ENCODE results near the gene DOLPP1.

DNA sequence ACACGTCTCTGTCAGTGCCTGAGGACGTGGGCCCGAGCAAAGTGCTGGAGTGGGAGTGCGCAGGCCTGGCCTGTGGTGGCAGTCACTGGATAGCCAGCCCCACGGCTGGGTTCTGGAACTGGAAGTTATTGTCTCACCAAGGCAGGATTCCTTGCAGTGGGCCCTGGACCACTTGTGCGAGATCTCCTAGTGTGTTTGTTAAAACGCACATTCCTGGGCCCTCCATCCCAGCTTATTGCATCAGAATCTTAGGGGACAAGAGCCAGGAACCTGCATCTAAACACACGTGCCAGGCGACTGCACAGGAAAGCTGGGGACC is 57.2 kb downstream of the DOLPP1 start:
- TF ChIP-seq CTCF (IDR thresholded peaks at IDR 0.05; ENCODE audit: low read depth, low read length, missing input control) (no peak), YY1 (IDR thresholded peaks at IDR 0.05) (no peak), RAD21 (IDR thresholded peaks at IDR 0.05) (no peak), FOXA1 (IDR thresholded peaks at IDR 0.05) (no peak), JUND (IDR thresholded peaks at IDR 0.05) (no peak), GABPA (IDR thresholded peaks at IDR 0.05 in 1 of 2, conservative IDR thresholded peaks at IDR 0.05 in 1 of 2) (no peak), NR2F2 (IDR thresholded peaks at IDR 0.05) (no peak)
- TF ChIP-seq, protein P1, sequence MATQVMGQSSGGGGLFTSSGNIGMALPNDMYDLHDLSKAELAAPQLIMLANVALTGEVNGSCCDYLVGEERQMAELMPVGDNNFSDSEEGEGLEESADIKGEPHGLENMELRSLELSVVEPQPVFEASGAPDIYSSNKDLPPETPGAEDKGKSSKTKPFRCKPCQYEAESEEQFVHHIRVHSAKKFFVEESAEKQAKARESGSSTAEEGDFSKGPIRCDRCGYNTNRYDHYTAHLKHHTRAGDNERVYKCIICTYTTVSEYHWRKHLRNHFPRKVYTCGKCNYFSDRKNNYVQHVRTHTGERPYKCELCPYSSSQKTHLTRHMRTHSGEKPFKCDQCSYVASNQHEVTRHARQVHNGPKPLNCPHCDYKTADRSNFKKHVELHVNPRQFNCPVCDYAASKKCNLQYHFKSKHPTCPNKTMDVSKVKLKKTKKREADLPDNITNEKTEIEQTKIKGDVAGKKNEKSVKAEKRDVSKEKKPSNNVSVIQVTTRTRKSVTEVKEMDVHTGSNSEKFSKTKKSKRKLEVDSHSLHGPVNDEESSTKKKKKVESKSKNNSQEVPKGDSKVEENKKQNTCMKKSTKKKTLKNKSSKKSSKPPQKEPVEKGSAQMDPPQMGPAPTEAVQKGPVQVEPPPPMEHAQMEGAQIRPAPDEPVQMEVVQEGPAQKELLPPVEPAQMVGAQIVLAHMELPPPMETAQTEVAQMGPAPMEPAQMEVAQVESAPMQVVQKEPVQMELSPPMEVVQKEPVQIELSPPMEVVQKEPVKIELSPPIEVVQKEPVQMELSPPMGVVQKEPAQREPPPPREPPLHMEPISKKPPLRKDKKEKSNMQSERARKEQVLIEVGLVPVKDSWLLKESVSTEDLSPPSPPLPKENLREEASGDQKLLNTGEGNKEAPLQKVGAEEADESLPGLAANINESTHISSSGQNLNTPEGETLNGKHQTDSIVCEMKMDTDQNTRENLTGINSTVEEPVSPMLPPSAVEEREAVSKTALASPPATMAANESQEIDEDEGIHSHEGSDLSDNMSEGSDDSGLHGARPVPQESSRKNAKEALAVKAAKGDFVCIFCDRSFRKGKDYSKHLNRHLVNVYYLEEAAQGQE (IDR thresholded peaks at IDR 0.05) = no peak
- TF ChIP-seq, protein P2, sequence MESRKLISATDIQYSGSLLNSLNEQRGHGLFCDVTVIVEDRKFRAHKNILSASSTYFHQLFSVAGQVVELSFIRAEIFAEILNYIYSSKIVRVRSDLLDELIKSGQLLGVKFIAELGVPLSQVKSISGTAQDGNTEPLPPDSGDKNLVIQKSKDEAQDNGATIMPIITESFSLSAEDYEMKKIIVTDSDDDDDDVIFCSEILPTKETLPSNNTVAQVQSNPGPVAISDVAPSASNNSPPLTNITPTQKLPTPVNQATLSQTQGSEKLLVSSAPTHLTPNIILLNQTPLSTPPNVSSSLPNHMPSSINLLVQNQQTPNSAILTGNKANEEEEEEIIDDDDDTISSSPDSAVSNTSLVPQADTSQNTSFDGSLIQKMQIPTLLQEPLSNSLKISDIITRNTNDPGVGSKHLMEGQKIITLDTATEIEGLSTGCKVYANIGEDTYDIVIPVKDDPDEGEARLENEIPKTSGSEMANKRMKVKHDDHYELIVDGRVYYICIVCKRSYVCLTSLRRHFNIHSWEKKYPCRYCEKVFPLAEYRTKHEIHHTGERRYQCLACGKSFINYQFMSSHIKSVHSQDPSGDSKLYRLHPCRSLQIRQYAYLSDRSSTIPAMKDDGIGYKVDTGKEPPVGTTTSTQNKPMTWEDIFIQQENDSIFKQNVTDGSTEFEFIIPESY (IDR thresholded peaks at IDR 0.05) = no peak
